HUES48 (cell line): ENCODE measurements around the gene TENM4.

Experiments used
- H3K27ac ChIP-seq: one replicate; pipeline ENCODE4 v1.7.0; 2013; ENCODE audit warnings: low read depth, low read length, inconsistent platforms
- H3K27me3 ChIP-seq: 2 replicates; pipeline ENCODE4 v1.6.1; 2013; ENCODE audit warnings: mild to moderate bottlenecking, low read length; ENCODE audit not compliant: control insufficient read depth, insufficient read depth
- H3K36me3 ChIP-seq: 2 replicates; pipeline ENCODE4 v1.6.1; 2013; ENCODE audit warnings: low read length; ENCODE audit not compliant: control insufficient read depth, insufficient read depth
- H3K4me1 ChIP-seq: 2 replicates; pipeline ENCODE4 v1.6.1; 2013; ENCODE audit warnings: mild to moderate bottlenecking, low read length; ENCODE audit not compliant: control insufficient read depth, insufficient read depth
- H3K4me3 ChIP-seq: 2 replicates; pipeline ENCODE4 v1.5.1; 2013; ENCODE audit warnings: mild to moderate bottlenecking, low read depth, low read length
- H3K9ac ChIP-seq: 2 replicates; pipeline ENCODE4 v1.6.1; 2013; ENCODE audit warnings: mild to moderate bottlenecking, low read depth, low read length, moderate library complexity
- H3K9me3 ChIP-seq: 2 replicates; pipeline ENCODE4 v1.6.1; 2013; ENCODE audit warnings: low read length; ENCODE audit not compliant: control insufficient read depth, insufficient read depth

TENM4 gene

GRCh38 chr11:79328402-79328801, 112.4 kb downstream of the TENM4 start:
- Histone ChIP-seq H3K4me1 (peaks cover 35% of the 10 kb centered on the region), H3K27ac (no peak overlapping the region), H3K9ac (no peak overlapping the region), H3K4me3 (no peak overlapping the region), H3K9me3 (no peaks in the 10 kb centered on the region), H3K27me3 (no peaks in the 10 kb centered on the region), H3K36me3 (no peaks in the 10 kb centered on the region)

DNA sequence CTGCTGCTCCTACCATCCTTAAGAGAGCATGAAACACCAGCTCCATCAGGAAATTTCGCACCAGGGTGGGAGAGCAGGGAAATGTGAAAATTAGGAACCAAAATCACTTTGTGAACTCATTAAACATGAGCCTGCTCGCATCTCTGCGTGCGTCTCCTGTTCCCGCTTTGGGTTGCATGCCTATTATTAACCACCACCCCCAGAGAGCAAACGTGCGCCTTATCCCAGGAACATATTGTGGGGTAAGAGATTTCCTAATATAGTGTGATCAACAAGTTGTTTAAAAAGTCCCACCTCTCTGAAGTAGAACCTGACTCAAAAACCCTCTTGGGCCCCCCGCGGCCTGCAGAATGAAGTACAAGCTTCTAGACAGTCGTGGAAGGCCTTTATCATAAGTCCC, 115.0 kb downstream of the TENM4 start:
- H3K9ac ChIP-seq, result no peak overlapping the region

GRCh38 chr11:79321263-79321662, 119.6 kb downstream of the TENM4 start:
- Histone ChIP-seq H3K4me1 (no peaks in the 10 kb centered on the region; the same call in 1 of the 2 replicates), H3K9ac (no peak overlapping the region), H3K9me3 (no peaks in the 10 kb centered on the region), H3K36me3 (no peaks in the 10 kb centered on the region), H3K27me3 (no peaks in the 10 kb centered on the region), H3K4me3 (no peak overlapping the region), H3K27ac (no peak overlapping the region)

More for the DNA sequence above, 115.0 kb downstream of the TENM4 start:
- H3K4me3 ChIP-seq, result no peak overlapping the region
- H3K4me1 ChIP-seq, result peaks cover 22% of the 10 kb centered on the region
- H3K36me3 ChIP-seq, result no peaks in the 10 kb centered on the region
- no peaks in the 10 kb centered on the region for H3K27me3 ChIP-seq
- no peaks in the 10 kb centered on the region for H3K9me3 ChIP-seq
- H3K27ac ChIP-seq, result no peak overlapping the region

DNA sequence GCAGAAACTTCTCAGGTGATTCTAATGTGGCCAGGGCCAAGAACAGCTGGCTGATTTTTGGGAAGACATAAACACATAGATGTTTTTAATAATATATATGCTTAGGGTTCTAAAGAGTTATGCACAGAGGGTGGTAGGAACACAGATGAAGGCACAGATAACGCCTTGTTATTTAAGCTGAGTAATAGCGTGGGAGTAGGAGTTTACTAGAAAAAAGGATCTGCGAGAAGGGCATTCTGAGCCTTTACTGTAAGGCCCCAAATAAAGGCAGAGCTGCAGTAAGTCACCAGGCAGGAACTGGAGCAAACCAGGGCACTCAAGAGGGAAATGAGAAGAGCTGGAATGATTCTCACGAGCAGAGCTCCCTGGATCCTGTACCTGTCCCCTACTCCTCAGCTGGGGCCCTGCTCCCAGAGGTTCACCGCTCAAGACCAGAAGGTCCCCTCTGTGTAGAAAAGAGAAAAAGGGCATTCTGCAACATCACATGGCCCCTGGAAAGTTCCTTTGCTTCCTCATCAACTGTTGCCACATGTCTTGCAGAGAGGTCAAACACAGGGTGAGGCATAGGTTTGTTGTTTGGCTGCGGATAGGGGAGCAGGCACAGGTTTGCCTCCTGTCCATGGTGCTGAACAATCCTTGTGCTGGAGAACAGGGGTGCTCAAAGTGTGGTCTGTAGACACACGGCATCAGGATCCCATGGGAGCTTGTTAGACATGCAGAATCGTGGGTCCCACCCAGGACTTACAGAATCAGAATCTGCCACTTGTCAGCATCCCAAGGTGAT, 125.7 kb downstream of the TENM4 start:
- no peak overlapping the region for H3K9ac ChIP-seq
- no peak overlapping the region for H3K4me3 ChIP-seq
- H3K9me3 ChIP-seq, result no peaks in the 10 kb centered on the region
- H3K36me3 ChIP-seq, result no peaks in the 10 kb centered on the region
- no peak overlapping the region for H3K27ac ChIP-seq
- H3K4me1 ChIP-seq, result no peaks in the 10 kb centered on the region
- H3K27me3 ChIP-seq, result no peaks in the 10 kb centered on the region

DNA sequence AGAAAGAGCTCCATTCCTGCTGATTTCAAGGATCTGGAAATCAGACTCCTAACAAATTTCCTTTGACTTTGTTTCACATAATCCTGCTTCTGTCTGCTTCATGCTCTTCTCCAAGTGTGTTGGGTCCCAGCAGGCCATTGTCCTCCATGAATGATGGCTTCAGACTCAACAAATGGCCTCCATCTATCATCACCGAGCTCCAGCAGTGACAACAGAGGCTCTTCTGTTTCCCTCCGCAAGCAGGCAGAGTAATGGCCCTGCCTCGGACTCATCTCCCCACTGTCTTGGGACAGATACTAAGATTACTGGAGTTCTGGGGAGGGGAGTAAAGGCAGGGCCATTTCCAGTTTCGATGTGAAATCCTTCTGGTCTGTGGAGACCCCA, 127.3 kb downstream of the TENM4 start:
- no peaks in the 10 kb centered on the region for H3K27me3 ChIP-seq
- H3K27ac ChIP-seq, result no peak overlapping the region
- no peaks in the 10 kb centered on the region for H3K4me1 ChIP-seq
- no peak overlapping the region for H3K9ac ChIP-seq
- no peak overlapping the region for H3K4me3 ChIP-seq
- no peaks in the 10 kb centered on the region for H3K9me3 ChIP-seq
- H3K36me3 ChIP-seq, result no peaks in the 10 kb centered on the region

DNA sequence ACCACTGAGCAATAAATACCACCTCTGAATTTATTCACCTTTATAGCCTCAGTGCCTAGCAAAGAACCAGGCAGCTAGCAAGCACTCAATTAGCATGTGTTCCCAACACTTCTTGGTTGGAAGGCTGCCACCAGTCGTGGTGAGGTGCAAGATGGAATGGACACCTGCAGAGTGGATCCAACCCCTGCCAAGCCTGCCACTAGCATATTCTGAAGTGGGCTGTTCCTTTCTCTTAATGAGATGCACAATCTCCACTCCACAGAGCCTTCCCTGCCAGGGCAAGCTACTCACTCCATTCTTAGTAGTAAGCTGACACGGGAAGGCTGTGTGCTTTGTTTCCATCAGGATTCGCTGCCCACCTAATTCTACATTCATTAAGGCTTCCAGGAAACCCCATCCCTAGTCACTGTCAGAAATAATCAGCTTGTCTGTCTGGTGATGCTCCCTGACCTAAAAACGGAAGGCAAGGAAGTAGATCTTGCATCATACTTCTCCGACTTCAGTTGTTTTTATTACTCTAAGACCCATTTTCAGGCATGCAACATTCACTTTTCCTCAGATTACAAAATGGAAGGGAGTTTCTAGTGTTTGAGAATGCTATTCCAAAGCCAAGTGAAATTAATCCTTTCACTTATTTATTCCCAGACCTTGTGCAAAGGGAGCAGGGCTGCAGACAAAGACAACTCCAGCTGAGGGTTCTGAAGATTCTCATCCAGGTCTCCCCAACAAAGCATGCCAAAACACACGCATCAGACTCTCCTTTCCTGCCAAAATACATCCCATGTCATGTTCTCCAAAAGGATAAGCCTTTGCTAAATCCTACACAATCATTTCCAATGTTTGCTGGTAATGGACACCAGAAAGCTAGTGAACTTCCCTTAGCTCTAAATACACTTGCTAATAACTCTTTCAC, 128.0 kb downstream of the TENM4 start:
- Histone ChIP-seq H3K4me3 (no peak overlapping the region), H3K9ac (no peak overlapping the region), H3K27ac (no peak overlapping the region), H3K36me3 (no peaks in the 10 kb centered on the region), H3K9me3 (no peaks in the 10 kb centered on the region), H3K4me1 (no peaks in the 10 kb centered on the region), H3K27me3 (no peaks in the 10 kb centered on the region)

- no peaks in the 10 kb centered on the region for H3K36me3 ChIP-seq
- H3K27ac ChIP-seq, result no peak overlapping the region
- H3K4me1 ChIP-seq, result no peaks in the 10 kb centered on the region
- H3K27me3 ChIP-seq, result no peaks in the 10 kb centered on the region
- no peak overlapping the region for H3K4me3 ChIP-seq
- no peaks in the 10 kb centered on the region for H3K9me3 ChIP-seq
- no peak overlapping the region for H3K9ac ChIP-seq
These were observed 129.4 kb downstream of the TENM4 start for GRCh38 chr11:79311461-79311860.

- Histone ChIP-seq H3K4me1 (peaks cover 5% of the 10 kb centered on the region; the same call in 1 of the 2 replicates), H3K9ac (no peak overlapping the region), H3K27ac (no peak overlapping the region), H3K9me3 (no peaks in the 10 kb centered on the region), H3K36me3 (no peaks in the 10 kb centered on the region), H3K27me3 (no peaks in the 10 kb centered on the region), H3K4me3 (no peak overlapping the region)
These were observed 131.4 kb downstream of the TENM4 start for GRCh38 chr11:79309407-79309806.

DNA sequence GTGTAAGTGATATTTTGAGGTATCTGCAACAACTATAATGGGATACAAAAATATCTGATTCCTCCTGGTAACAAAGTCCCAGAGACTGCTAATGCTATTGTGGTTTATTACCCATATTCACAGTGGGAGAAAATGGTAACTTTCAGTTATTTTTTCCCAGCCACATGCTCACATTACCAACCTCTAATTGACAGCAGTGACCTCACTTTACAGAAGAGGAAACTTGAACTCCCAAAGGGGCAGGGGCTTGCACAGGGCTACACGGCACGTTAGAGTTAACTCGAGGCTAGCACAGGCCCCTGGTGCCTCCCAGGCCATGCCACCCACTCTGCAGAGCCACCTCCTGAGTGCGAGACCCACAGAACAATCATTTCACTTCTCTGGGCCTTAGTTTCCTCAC, 132.4 kb downstream of the TENM4 start:
- H3K4me3 ChIP-seq, result no peak overlapping the region
- no peaks in the 10 kb centered on the region for H3K36me3 ChIP-seq
- no peaks in the 10 kb centered on the region for H3K27me3 ChIP-seq
- no peaks in the 10 kb centered on the region for H3K9me3 ChIP-seq
- no peak overlapping the region for H3K27ac ChIP-seq
- H3K9ac ChIP-seq, result no peak overlapping the region
- peaks cover 5% of the 10 kb centered on the region; the same call in 1 of the 2 replicates for H3K4me1 ChIP-seq

DNA sequence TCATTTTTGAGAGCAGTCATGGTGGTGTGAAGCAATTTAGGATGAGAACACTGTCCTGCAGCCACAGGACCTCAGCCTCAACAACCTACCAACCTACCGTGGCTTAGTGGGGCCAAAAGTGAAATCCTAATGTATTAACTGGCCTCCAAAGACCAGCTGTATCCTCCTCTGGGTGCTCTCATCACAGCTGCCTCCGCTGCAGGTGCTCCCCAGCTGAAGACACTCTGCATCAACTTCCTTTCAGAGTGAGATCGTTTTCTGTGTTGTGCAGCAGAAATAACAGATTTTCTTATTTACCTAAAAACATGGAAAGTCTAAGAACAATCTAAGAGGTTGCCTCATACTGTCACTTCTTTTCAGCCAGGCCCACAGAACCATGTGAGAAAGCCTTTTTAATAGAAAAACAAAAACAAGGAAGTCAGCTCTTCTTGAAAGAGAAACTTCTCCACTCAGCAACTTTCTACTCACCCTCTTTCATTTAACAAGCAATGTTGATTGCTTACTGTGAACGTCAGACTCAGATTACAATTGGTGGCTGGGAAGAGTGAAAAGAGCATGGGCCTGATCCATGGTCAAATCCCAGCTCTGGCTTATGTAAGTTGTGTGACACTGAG, 136.1 kb downstream of the TENM4 start:
- H3K9me3 ChIP-seq, result no peaks in the 10 kb centered on the region
- no peaks in the 10 kb centered on the region for H3K27me3 ChIP-seq
- no peak overlapping the region for H3K27ac ChIP-seq
- H3K9ac ChIP-seq, result no peak overlapping the region
- H3K4me3 ChIP-seq, result no peak overlapping the region
- no peaks in the 10 kb centered on the region for H3K36me3 ChIP-seq
- peaks cover 5% of the 10 kb centered on the region; the same call in 1 of the 2 replicates for H3K4me1 ChIP-seq
